Forelimb muscle (tissue), 1 donor: ENCODE measurements around the gene TP53I13. TPM values are rescaled to one million over a fixed set of nuclear protein-coding genes. Genes with fewer than 3 reads are reported as not detected.

Source experiments
- DNase-seq: peaks from one replicate; pipeline ENCODE4 v3.0.0-alpha.2; 2013; ENCODE audit warnings: low read depth
- polyA plus RNA-seq: library from polyadenylated mRNA; unstranded; fragments of 120-200 nt; gene quantifications from one replicate; pipeline ENCODE4 v1.2.1, GENCODE V29; 2013; ENCODE audit not compliant: insufficient read length

Gene TP53I13
- polyA plus RNA-seq, 1 donor: 29.0 TPM

GRCh38 chr17:29615492-29616299 lies 47.2 kb downstream of the TP53I13 start:
- DNase-seq: no peak

GRCh38 chr17:29616300-29617048 lies 48.0 kb downstream of the TP53I13 start:
- no peak for DNase-seq

- DNase-seq: no peak
These were observed 48.6 kb downstream of the TP53I13 start for GRCh38 chr17:29617125-29617480.

- no peak for DNase-seq
These were observed 49.2 kb downstream of the TP53I13 start for GRCh38 chr17:29617481-29618271.

GRCh38 chr17:29618272-29619065 lies 50.0 kb downstream of the TP53I13 start:
- no peak for DNase-seq

- no peak for DNase-seq
These were observed 50.8 kb downstream of the TP53I13 start for GRCh38 chr17:29619251-29619650.

GRCh38 chr17:29620271-29620670 lies 51.8 kb downstream of the TP53I13 start:
- DNase-seq: no peak

- DNase-seq: no peak
These were observed 52.4 kb downstream of the TP53I13 start for GRCh38 chr17:29620779-29621500.

- DNase-seq: no peak
These were observed 53.3 kb downstream of the TP53I13 start for GRCh38 chr17:29621751-29622194.

Other genes with a start within 250 kb of the TP53I13 start
- 32.3 TPM for gene TAOK1, start 178.3 kb upstream of the TP53I13 start, polyA plus RNA-seq
- 3.5 TPM for gene ABHD15, start 1.7 kb upstream of the TP53I13 start, polyA plus RNA-seq
- 30.3 TPM for gene GIT1, start 20.9 kb downstream of the TP53I13 start, polyA plus RNA-seq
- gene ANKRD13B, start 24.4 kb downstream of the TP53I13 start, polyA plus RNA-seq: 14.4 TPM
- gene CORO6, start 54.2 kb downstream of the TP53I13 start, polyA plus RNA-seq: 96.8 TPM